Measurements from ENCODE around the gene KIF26A. TPM values are rescaled to one million over a fixed set of nuclear protein-coding genes. Genes with fewer than 3 reads are reported as not detected.
"Not testable (repeated sequence)": the region's sequence is repeated elsewhere in the genome, so short reads cannot be mapped to it uniquely, and the experiment has no call there.

KIF26A gene
- total RNA-seq, 4 donors from 2014 or later = 0.59 to 3.3 (median 1.5) TPM

- DNase-seq = no peak
- H3K9me3 ChIP-seq = no peaks in the 10 kb centered on the region
- H3K4me3 ChIP-seq = no peak overlapping the region
- peaks cover 0 to 8% (median 0%) of the 10 kb centered on the region in 3 donors for H3K27me3 ChIP-seq
- no peaks in the 10 kb centered on the region for H3K36me3 ChIP-seq
- ATAC-seq = no peak
- no peaks in the 10 kb centered on the region for H3K4me1 ChIP-seq
- H3K27ac ChIP-seq = no peak overlapping the region
- intact Hi-C loops (cut with DNase I; ENCODE audit: low total_unique reads) = no loop called here
- TF ChIP-seq CTCF (IDR thresholded peaks at IDR 0.05 in 4 of 5, conservative IDR thresholded peaks at IDR 0.05 in 1 of 5) = no peak
- no peak for TF ChIP-seq POLR2A (IDR thresholded peaks at IDR 0.05)
- in situ Hi-C loops (cut with MboI; ENCODE audit: low sequenced_read_pairs in 4 of 4) = no loop called here
Measured at GRCh38 chr14:104152686-104153393, 14.5 kb downstream of the KIF26A start.

DNA sequence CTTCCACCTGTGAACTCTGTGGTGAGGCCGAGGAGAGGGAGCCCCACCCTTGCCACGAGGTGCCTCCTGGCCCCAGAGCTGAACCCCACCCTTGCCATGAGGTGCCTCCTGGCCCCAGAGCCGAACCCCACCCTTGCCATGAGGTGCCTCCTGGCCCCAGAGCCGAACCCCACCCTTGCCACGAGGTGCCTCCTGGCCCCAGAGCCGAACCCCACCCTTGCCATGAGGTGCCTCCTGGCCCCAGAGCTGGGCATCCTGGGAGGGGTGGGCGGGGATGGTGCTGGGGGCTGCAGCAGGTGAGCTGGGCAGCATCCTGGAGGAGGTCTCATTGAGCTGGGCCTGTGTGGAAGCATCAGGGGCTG lies 15.0 kb downstream of the KIF26A start:
- intact Hi-C loops (cut with DNase I; ENCODE audit: low total_unique reads); H3K4me1 ChIP-seq; H3K9me3 ChIP-seq; H3K27ac ChIP-seq; H3K36me3 ChIP-seq; in situ Hi-C loops (cut with MboI; ENCODE audit: low sequenced_read_pairs in 4 of 4); ATAC-seq; DNase-seq; H3K4me3 ChIP-seq; H3K27me3 ChIP-seq: not testable (repeated sequence)

- DNase-seq (no peak), ATAC-seq (no peak)
- intact Hi-C loops (cut with DNase I; ENCODE audit: low total_unique reads) = no loop called here
- Histone ChIP-seq H3K27ac (no peak overlapping the region), H3K36me3 (no peaks in the 10 kb centered on the region), H3K4me3 (no peak overlapping the region), H3K27me3 (peaks cover 0 to 8% (median 0%) of the 10 kb centered on the region in 3 donors), H3K4me1 (no peaks in the 10 kb centered on the region), H3K9me3 (no peaks in the 10 kb centered on the region)
- in situ Hi-C loops (cut with MboI; ENCODE audit: low sequenced_read_pairs in 4 of 4) = no loop called here
- TF ChIP-seq POLR2A (IDR thresholded peaks at IDR 0.05) = no peak
Measured at GRCh38 chr14:104154246-104154645, 15.9 kb downstream of the KIF26A start.

DNA sequence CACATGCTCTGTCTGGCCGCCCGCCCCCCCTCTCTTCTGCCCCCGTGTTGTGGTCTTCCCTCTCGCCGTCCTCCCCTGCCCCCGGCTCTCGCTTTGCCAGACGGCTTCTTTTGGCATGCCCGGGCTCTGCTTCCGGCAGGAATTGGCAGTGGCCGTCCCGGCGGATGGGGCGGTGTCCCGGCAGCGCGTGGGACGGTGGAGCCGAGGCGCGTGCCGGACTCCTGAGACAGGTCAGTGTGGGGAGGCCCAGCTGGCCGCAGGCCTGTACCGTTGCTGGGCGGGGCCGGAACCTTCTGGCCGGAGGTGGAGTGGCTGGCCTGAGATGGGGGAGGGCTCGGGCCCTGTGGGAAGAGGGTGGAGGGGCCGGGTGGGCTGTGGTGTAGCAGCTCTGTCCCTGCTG lies 17.1 kb downstream of the KIF26A start:
- in situ Hi-C loops (cut with MboI; ENCODE audit: low sequenced_read_pairs in 4 of 4) = no loop called here
- H3K4me1 ChIP-seq = no peaks in the 10 kb centered on the region
- TF ChIP-seq CTCF (IDR thresholded peaks at IDR 0.05 in 4 of 5, conservative IDR thresholded peaks at IDR 0.05 in 1 of 5) = no peak
- TF ChIP-seq POLR2A (IDR thresholded peaks at IDR 0.05) = no peak
- intact Hi-C loops (cut with DNase I; ENCODE audit: low total_unique reads) = no loop called here
- no peak overlapping the region for H3K4me3 ChIP-seq
- H3K9me3 ChIP-seq = no peaks in the 10 kb centered on the region
- ATAC-seq (no peak), DNase-seq (no peak)
- H3K27ac ChIP-seq = no peak overlapping the region
- H3K27me3 ChIP-seq = peaks cover 0 to 8% (median 0%) of the 10 kb centered on the region in 3 donors
- H3K36me3 ChIP-seq = no peaks in the 10 kb centered on the region

- H3K9me3 ChIP-seq = no peaks in the 10 kb centered on the region
- TF ChIP-seq POLR2A (IDR thresholded peaks at IDR 0.05) (no peak), CTCF (IDR thresholded peaks at IDR 0.05 in 4 of 5, conservative IDR thresholded peaks at IDR 0.05 in 1 of 5) (no peak)
- no peak overlapping the region for H3K4me3 ChIP-seq
- H3K4me1 ChIP-seq = no peaks in the 10 kb centered on the region
- DNase-seq (no peak), ATAC-seq (no peak)
- H3K27ac ChIP-seq = no peak overlapping the region
- H3K27me3 ChIP-seq = peaks cover 0 to 6% (median 0%) of the 10 kb centered on the region in 3 donors
- in situ Hi-C loops (cut with MboI; ENCODE audit: low sequenced_read_pairs in 4 of 4) = no loop called here
- no peaks in the 10 kb centered on the region for H3K36me3 ChIP-seq
- intact Hi-C loops (cut with DNase I; ENCODE audit: low total_unique reads) = no loop called here
Measured at GRCh38 chr14:104156142-104156541, 17.8 kb downstream of the KIF26A start.
